Adrenal gland (tissue), 12 donors: ENCODE measurements around the gene CLSTN1. TPM values are rescaled to one million over a fixed set of nuclear protein-coding genes. Genes with fewer than 3 reads are reported as not detected.
A peak's percentile ranks its signal among the peaks of the same experiment; 100 is the strongest.

ENCODE experiments used
- DNase-seq, 7 donors: peaks; one replicate each; pipeline ENCODE4 v3.0.0-alpha.2; 2019 to 2020
- H3K27ac ChIP-seq, 5 donors: fragments of 200-600 bp; sonication (generic) in 4 of 5; 1 replicate in 3 of 5; 2 replicates in 2 of 5; pipeline versions ENCODE4 v1.5.1 to v1.8.0; 2016 to 2020; ENCODE audit warnings: mild to moderate bottlenecking in 1 of 5
- H3K27me3 ChIP-seq: fragments of 200-600 bp; 2 replicates; pipeline ENCODE4 v1.8.0; 2021
- H3K36me3 ChIP-seq, 2 donors: fragments of 200-600 bp; replicated peaks in 1 of 2; 1 replicate in 1 of 2; 2 replicates in 1 of 2; pipeline versions ENCODE4 v1.5.1 to v1.8.0; 2018 to 2022
- H3K4me1 ChIP-seq, 2 donors: fragments of 200-600 bp; replicated peaks in 1 of 2; 1 replicate in 1 of 2; 2 replicates in 1 of 2; pipeline versions ENCODE4 v1.5.1 to v1.8.0; 2018 to 2021
- H3K4me3 ChIP-seq, 4 donors: fragments of 200-600 bp; sonication (generic) in 3 of 4; one replicate each; pipeline ENCODE4 v1.5.1; 2016 to 2018
- H3K9me3 ChIP-seq, 3 donors: fragments of 200-600 bp; sonication (generic) in 1 of 3; replicated peaks in 1 of 3; 1 replicate in 2 of 3; 2 replicates in 1 of 3; pipeline versions ENCODE4 v1.5.1 to v1.8.0; 2016 to 2021
- POLR2A ChIP-seq, 2 donors: fragments of 450-650 bp; IDR thresholded peaks; one replicate each; pipeline ENCODE4 v1.6.1; 2017; ENCODE audit warnings: antibody characterized with exemption in 2 of 2, mild to moderate bottlenecking in 2 of 2, moderate library complexity in 1 of 2
- WGBS, 4 donors: extraction: QIAGEN DNeasy Blood & Tissue Kit in 2 of 4; methylation state at CpG; one replicate each; pipeline versions ENCODE4 v1.1.5 to v1.1.7; 2013 to 2017; 5-methylcytosine and 5-hydroxymethylcytosine counted together
- intact Hi-C, 2 donors: fragments of 100-400 bp; cut with DNase I; formaldehyde crosslinking; loops; one replicate each; pipeline versions ENCODE4 v1.14.1 to v1.15.0; 2022 to 2023
- polyA plus RNA-seq, 3 donors: library from polyadenylated mRNA; stranded (reverse); fragments of 200-250 nt in 2 of 3; fragments of 350-450 nt in 1 of 3; fragmentation: Illumina TruSeq in 1 of 3; extraction: RNeasy Lipid Tissue Mini Kit (QIAGEN cat#74804) in 1 of 3; gene quantifications; one replicate each; pipeline ENCODE4 v1.2.3, GENCODE V29; 2013 to 2014
- total RNA-seq, 9 donors: library from RNA; depleted of rRNA in 4 of 9; stranded (reverse); fragments of >200 nt in 4 of 9; fragments of 120-200 nt in 1 of 9; fragmentation: NEBNext Ultra II Directional in 1 of 9; extraction: Animal tissue kit (Norgen Biotek cat#: 25700) in 1 of 9; gene quantifications; one replicate each; pipeline versions ENCODE4 v1.1.0 to v1.2.4, GENCODE V29; 2013 to 2023
- TF ChIP-seq, protein P1 (sequence below), 6 experiments: fragments of 450-650 bp in 4 of 6; fragments of 200-600 bp in 2 of 6; sonication (generic) in 1 of 6; IDR thresholded peaks; 1 replicate in 5 of 6; 2 replicates in 1 of 6; pipeline versions ENCODE4 v1.5.1 to v1.8.0; 2016 to 2021; ENCODE audit warnings: antibody characterized with exemption in 6 of 6, mild to moderate bottlenecking in 2 of 6, moderate library complexity in 1 of 6
- donor health status: healthy with polysubstance abuse.
- donor health status: Bipolar disorder and iron deficiency.
- donor health status: DM: yes; HTN: yes; CAD: no.
- donor health status: DM: no; HTN: no; CAD: no.
- donor health status: DM: no; HTN: no; CAD: no.
- donor health status: DM: yes; HTN: yes; CAD: no.

Gene CLSTN1
- total and polyA plus RNA-seq, 12 donors, result 48.8 to 106 (median 77.9) TPM

DNA sequence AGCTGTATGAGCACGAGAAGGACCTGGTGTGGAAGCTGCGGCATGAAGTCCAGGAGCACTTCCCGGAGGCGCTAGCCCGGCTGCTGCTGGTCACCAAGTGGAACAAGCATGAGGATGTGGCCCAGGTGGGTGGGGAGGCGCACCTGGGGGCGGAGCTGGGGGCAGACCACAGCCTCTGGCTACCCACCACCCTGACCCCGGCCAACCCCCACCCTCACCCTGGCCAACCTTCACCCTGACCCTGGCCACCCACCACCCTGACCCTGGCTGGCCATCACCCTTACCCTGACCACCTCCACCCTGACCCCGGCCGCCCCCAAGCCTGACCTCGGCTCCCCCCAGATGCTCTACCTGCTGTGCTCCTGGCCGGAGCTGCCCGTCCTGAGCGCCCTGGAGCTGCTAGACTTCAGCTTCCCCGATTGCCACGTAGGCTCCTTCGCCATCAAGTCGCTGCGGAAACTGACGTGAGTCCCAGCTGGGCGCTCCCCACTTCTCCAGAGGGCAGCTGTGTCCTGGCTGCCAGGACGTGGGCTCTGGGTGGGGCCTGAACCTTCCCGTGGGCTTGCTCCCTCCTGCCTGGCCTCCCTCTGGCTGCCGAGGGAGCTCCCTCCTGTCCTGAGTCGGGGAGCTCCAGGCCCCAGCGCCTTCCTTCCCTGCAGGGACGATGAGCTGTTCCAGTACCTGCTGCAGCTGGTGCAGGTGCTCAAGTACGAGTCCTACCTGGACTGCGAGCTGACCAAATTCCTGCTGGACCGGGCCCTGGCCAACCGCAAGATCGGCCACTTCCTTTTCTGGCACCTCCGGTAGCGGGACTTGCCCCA is 102.8 kb downstream of the CLSTN1 start:
- Histone ChIP-seq H3K27ac (no peak overlapping the region), H3K4me1 (peaks cover 0 to 19% of the 10 kb centered on the region in 2 donors), H3K27me3 (no peaks in the 10 kb centered on the region), H3K9me3 (no peaks in the 10 kb centered on the region), H3K36me3 (peaks cover 0 to 4% of the 10 kb centered on the region in 2 donors), H3K4me3 (no peak overlapping the region)
- WGBS, 4 donors, result 87 to 94% (median 91%) methylated on average over 6 to 34 of the region's 34 CpGs
- TF ChIP-seq POLR2A (IDR thresholded peaks at IDR 0.05), result no peak
- TF ChIP-seq, protein P1, sequence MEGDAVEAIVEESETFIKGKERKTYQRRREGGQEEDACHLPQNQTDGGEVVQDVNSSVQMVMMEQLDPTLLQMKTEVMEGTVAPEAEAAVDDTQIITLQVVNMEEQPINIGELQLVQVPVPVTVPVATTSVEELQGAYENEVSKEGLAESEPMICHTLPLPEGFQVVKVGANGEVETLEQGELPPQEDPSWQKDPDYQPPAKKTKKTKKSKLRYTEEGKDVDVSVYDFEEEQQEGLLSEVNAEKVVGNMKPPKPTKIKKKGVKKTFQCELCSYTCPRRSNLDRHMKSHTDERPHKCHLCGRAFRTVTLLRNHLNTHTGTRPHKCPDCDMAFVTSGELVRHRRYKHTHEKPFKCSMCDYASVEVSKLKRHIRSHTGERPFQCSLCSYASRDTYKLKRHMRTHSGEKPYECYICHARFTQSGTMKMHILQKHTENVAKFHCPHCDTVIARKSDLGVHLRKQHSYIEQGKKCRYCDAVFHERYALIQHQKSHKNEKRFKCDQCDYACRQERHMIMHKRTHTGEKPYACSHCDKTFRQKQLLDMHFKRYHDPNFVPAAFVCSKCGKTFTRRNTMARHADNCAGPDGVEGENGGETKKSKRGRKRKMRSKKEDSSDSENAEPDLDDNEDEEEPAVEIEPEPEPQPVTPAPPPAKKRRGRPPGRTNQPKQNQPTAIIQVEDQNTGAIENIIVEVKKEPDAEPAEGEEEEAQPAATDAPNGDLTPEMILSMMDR (IDR thresholded peaks at IDR 0.05), result no peak
- intact Hi-C loops, result loop anchor here in 1 of 2 donors (10.0 kb wide), 1 partner anchor 144 kb away; no protein-coding TSS in a partner anchor
- peak in 1 of 7 donors; percentile 26 for DNase-seq

DNA sequence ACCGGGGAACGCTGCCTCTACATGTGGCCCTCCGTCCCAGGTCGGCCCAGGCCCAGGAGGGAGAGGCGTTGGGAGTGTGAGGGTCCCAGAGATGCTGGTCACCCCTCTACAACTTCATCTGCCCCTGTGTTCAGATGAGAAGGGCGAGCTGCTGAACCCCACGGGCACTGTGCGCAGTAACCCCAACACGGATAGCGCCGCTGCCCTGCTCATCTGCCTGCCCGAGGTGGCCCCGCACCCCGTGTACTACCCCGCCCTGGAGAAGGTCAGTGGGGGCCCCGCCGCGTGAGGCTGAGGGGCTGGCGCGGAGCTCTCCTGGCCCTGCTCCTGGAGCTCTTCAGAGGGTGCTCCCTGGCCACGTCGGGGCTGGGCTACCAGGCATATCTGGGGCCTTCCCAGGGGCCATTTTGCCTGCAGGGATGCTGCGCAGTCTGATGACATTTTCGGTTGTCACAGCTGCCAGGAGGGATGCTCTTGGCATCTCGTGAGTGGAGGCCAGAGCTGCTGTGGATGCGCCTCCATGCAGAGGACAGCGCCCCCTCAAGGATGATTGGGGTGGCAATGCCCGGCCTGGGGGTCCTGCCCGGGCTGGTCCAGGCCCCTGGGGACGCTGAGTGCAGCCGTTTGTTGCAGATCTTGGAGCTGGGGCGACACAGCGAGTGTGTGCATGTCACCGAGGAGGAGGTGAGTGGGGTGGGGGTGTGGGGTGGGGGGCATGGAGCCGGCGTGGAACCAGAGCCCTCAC is 103.6 kb downstream of the CLSTN1 start:
- 87 to 93% (median 91%) methylated on average over 14 to 36 of the region's 36 CpGs for WGBS, 4 donors
- no peak overlapping the region for H3K4me3 ChIP-seq
- H3K9me3 ChIP-seq, result no peaks in the 10 kb centered on the region
- no peaks in the 10 kb centered on the region for H3K27me3 ChIP-seq
- TF ChIP-seq, protein P1 (IDR thresholded peaks at IDR 0.05), result no peak
- TF ChIP-seq POLR2A (IDR thresholded peaks at IDR 0.05), result no peak
- peaks cover 0 to 19% of the 10 kb centered on the region in 2 donors for H3K4me1 ChIP-seq
- peak in 1 of 7 donors; percentile 24 for DNase-seq
- peaks cover 0 to 4% of the 10 kb centered on the region in 2 donors for H3K36me3 ChIP-seq
- H3K27ac ChIP-seq, result no peak overlapping the region
- intact Hi-C loops, result loop anchor here in 1 of 2 donors (10.0 kb wide), 1 partner anchor 145 kb away; no protein-coding TSS in a partner anchor

DNA sequence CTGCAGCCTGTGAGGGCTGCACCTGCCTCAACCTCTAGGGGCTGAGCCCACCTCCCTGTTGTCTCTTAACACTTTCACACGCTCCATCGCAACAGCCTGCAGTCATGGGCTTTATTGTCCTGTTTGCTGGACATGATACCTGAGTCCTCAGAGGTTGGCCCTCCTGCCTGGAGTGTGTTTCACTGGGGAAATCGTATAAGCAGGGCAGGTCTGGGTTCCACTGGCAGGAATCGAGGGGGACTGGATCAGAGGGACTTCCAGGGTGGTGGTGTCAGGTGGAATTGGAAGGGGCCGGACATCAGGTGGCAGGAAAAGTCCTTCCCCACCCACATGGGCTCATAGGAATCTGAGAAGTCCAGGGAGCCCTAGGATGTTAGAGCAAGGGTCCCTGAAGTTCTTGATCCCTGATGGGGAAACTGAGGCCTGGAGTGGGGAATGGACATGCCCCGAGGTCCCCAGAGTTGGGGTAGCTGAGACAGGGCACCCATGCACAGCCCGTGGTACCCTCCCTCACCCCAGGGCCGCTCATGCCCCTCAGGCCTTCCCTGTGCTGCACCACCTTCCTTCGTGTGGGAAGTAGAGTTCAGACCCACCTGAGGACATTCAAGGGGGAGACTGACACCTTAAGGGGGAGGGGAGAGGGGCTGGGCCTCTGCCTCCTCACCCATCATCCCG is 105.6 kb downstream of the CLSTN1 start:
- intact Hi-C loops, result no loop called here
- Histone ChIP-seq H3K4me1 (peaks cover 0 to 19% of the 10 kb centered on the region in 2 donors), H3K36me3 (no peaks in the 10 kb centered on the region), H3K27ac (peak overlapping the region in 1 of 5 donors; percentile 26), H3K4me3 (no peak overlapping the region), H3K27me3 (no peaks in the 10 kb centered on the region), H3K9me3 (no peaks in the 10 kb centered on the region)
- WGBS, 4 donors, result 83 to 88% (median 87%) methylated on average over 7 to 10 of the region's 10 CpGs
- DNase-seq, result no peak
- TF ChIP-seq POLR2A (IDR thresholded peaks at IDR 0.05), result no peak
- TF ChIP-seq, protein P1 (IDR thresholded peaks at IDR 0.05), result no peak
